GM21515 (cell line): ENCODE data around the gene ECT2L.
A peak's percentile ranks its signal among the peaks of the same experiment; 100 is the strongest.

Experiments used
- ATAC-seq: cut with Tn5 transposase; IDR thresholded peaks from one replicate; pipeline ENCODE4 v1.9.1; 2021; ENCODE audit not compliant: unreplicated experiment

ECT2L gene

DNA sequence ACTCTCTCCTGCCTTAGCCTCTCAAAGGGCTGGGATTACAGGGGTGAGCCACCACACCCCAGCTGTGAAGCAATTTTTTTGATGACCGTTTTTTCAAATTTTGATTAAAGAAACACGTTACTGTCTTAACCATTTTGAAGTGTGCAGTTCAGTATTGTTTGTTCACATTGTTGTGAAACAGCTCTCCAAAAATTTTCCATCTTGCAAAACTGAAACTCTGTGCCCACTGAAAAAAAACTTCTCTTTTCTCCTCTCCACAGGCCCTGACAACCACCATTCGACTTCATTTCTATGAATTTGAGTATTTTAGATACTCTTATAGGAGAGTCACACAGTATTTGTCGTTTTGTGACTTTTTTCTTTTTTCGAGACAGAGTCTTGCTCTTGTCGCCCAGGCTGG is 53.9 kb downstream of the ECT2L start:
- ATAC-seq, result no peak

- no peak for ATAC-seq
Observed at GRCh38 chr6:138856654-138857053, 60.8 kb downstream of the ECT2L start.

- no peak for ATAC-seq
Observed at GRCh38 chr6:138857775-138858174, 61.9 kb downstream of the ECT2L start.

DNA sequence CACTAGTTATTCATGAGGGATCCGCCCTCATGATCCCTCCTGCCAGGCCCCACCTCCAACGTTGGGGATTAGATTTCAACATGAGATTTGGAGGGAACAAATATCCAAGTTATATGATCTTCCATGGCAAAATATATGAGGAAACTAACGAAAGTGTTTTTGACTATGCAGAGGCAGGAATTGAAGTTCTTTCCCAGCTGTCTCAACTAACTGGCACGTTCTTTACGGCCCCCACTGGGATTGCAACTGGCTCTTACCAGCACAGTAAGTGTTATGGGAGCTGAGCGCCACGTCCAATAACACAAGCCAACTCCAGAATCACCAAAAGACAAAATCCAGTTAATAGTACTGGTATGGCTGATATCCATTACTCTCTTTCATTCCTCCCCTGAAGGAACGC is 66.6 kb downstream of the ECT2L start:
- no peak for ATAC-seq

GRCh38 chr6:138863321-138863720 is 67.4 kb downstream of the ECT2L start:
- no peak for ATAC-seq

- ATAC-seq, result no peak
Observed at GRCh38 chr6:138864343-138864890, 68.5 kb downstream of the ECT2L start.

DNA sequence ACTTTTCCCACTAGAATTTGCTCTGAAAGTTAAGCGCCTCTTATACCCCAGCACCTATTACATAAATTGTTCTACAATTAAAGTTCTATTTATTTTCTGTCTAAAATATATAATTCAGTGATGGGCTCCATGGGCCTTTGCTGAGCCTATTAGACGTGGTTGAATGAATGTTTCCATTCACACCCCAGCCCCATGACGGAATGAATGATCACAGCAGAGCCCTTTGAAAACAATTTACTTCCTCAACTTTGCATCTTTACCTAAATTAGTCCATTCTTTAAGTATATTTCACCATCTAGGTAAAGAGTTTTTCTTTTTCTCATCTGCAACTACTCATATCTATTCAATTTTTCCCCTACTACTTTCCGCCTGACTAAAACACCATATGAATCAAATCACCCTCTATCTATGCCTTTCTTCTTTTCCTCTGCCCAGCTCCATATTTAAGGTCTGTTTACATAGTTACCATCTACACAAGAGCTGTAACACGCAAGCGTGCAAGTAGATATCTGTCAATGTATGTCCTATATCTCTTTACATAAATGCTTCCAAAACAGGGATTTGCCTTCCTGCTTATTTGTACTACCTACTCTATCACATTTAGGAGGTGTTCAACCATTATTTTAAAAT is 69.7 kb downstream of the ECT2L start:
- no peak for ATAC-seq

DNA sequence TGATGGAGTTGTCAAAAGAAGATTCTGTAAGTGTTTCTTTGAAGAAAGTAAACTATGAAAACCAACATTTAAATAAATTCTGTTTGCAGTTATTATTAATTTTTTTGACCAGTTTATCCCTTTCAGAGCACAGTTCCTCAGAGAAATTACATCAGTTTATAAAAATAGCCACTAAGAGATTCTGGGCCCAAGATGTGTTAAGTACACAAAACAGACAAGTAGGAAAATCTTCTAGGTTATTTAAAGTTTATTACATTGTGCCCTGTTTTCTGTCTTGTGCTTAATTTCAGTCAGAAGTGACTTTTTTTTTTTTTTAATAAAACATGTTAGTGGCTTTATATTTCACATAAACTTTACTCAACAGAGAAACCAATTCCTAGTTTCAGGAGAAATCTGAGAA is 72.3 kb downstream of the ECT2L start:
- ATAC-seq, result no peak

GRCh38 chr6:138869398-138869797 is 73.5 kb downstream of the ECT2L start:
- ATAC-seq, result no peak

DNA sequence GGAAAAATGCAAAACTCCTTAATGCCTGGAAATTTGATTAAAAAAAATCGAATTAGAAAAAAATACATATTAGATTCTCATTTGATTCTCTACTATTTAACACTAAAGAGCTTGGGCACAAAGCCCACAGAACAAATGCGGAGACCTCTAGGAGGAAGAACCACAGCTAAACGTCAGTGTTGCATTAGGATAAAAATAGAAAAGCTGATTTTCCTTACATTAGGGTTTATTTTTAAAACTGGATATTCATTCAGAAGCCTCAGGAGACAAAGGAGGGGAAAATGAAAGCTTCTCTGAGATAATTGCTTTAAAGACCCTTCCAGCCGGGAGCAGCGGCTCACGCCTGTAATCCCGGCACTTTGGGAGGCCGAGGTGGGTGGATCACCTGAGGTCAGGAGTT is 77.3 kb downstream of the ECT2L start:
- no peak for ATAC-seq

DNA sequence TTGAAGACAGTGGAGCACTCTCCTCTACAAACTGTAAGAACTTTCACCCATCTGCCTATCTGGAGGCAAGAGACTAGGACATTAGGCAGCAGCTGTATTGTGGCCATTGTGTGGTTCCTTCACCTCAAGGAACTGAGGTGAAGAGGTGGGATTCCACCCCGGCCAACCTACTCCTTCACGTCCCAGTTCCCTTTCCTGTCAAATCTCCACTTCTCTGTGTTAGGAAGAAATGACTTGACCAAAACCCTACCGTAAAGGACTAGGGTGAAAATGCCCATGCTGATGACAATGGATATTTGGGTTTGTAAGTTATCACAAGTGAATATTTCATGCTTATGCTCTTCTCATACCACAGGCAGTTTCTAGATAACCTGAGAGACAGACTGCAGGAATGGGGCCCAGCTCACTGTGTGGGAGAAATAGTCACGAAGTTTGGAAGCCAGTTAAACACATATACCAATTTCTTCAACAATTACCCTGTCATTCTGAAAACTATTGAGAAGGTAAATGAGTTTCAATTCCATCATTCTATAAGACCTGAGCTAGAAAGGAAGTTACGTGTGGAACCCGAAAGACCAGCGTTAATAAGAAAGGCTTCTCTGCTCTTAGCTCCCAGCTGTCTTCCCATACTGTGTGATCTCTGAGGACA is 86.6 kb downstream of the ECT2L start:
- ATAC-seq, result peak; percentile 74

- no peak for ATAC-seq
Observed at GRCh38 chr6:138885156-138885819, 89.4 kb downstream of the ECT2L start.

GRCh38 chr6:138891255-138891986 is 95.5 kb downstream of the ECT2L start:
- ATAC-seq, result no peak

- no peak for ATAC-seq
Observed at GRCh38 chr6:138896104-138896756, 100.3 kb downstream of the ECT2L start.

DNA sequence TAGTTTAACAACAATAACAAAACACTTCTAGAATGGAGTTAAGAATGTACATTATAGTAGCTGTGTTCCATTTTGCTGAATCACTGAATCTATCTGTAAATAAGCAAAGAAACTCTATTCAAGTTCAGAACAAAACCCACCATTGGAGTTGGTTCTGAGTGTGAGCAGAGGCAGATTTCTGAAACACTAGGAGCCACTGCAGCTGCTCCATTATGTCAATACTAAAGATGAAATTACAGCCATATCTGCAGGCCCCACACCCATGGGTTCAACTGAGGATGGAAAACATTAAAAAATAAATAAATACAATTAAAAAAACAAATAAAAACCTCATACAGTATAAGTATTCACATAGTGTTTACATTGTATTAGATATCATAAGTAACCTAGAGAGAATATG is 101.1 kb downstream of the ECT2L start:
- ATAC-seq, result no peak

- no peak for ATAC-seq
Observed at GRCh38 chr6:138907167-138907566, 111.3 kb downstream of the ECT2L start.

- ATAC-seq, result no peak
Observed at GRCh38 chr6:138909511-138909910, 113.6 kb downstream of the ECT2L start.

- no peak for ATAC-seq
Observed at GRCh38 chr6:138909975-138910374, 114.1 kb downstream of the ECT2L start.

DNA sequence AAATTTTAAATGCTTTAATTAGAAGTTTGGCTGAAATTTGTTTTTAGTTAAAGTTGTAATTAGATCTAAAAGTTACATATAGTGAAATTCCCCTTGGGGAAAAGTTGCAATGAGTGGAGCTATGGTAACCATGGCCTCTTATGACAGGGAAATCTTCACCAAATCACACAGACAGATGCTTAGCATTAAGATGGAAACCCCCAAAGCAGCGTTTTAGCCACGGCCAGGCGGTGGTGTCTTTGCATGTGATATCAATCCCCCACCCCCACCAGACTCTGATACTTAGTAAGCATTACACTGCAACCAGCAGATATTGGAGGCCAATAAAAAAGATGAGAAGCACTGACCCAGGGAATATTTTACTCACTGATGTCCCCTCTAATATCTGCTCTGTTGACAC is 116.4 kb downstream of the ECT2L start:
- ATAC-seq, result no peak

DNA sequence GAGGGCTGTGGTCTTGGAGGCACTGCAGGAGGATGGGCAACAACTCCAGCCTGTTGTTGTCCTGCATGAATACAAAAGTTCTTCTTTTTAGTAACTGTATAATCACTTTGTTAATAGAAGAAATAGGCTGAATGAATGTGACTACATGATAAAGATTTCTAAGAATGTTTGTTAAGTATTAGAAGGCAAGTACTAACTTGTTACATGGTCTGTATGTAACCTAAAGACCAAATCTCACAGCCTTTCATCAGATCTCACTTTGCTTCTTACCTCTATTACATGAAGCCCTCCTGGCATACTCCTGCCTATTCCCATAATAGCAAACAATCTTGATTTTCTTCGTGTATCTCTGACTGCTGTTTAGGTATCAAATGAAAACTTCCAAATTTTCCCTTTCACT is 118.8 kb downstream of the ECT2L start:
- ATAC-seq, result no peak

- no peak for ATAC-seq
Observed at GRCh38 chr6:138920906-138921305, 125.0 kb downstream of the ECT2L start.
